CD14-positive monocyte (primary cell): ENCODE measurements around the gene PRDM11. TPM values are rescaled to one million over a fixed set of nuclear protein-coding genes. Genes with fewer than 3 reads are reported as not detected.

Source experiments
- DNase-seq, 3 donors: peaks; one replicate each; pipeline ENCODE4 v3.0.0-alpha.2; 2011 to 2022
- H2AFZ ChIP-seq: 2 replicates; pipeline ENCODE4 v1.6.0; 2012; ENCODE audit warnings: mild to moderate bottlenecking, low read depth, low read length, inconsistent platforms; ENCODE audit not compliant: insufficient read depth, poor library complexity, severe bottlenecking
- H3K27ac ChIP-seq, 2 donors: 1 replicate in 1 of 2; 2 replicates in 1 of 2; pipeline ENCODE4 v1.5.1; 2012 to 2013; ENCODE audit warnings: low read length in 2 of 2, control low read depth in 1 of 2, inconsistent platforms in 1 of 2, low read depth in 1 of 2, mild to moderate bottlenecking in 1 of 2
- H3K27me3 ChIP-seq, 2 donors: one replicate each; pipeline versions ENCODE4 v1.6.0 to v1.6.1; 2011 to 2013; ENCODE audit warnings: low read length in 2 of 2; ENCODE audit not compliant: control insufficient read depth in 2 of 2, insufficient read depth in 2 of 2
- H3K36me3 ChIP-seq, 2 donors: replicated peaks in 1 of 2; 1 replicate in 1 of 2; 2 replicates in 1 of 2; pipeline versions ENCODE4 v1.5.1 to v1.6.1; 2012 to 2013; ENCODE audit warnings: low read length in 2 of 2, control low read depth in 1 of 2, inconsistent platforms in 1 of 2, mild to moderate bottlenecking in 1 of 2; ENCODE audit not compliant: insufficient read depth in 2 of 2, control insufficient read depth in 1 of 2
- H3K4me1 ChIP-seq, 2 donors: 1 replicate in 1 of 2; 2 replicates in 1 of 2; pipeline versions ENCODE4 v1.5.1 to v1.6.1; 2012 to 2013; ENCODE audit warnings: low read length in 2 of 2, control low read depth in 1 of 2, inconsistent platforms in 1 of 2, mild to moderate bottlenecking in 1 of 2, moderate library complexity in 1 of 2; ENCODE audit not compliant: insufficient read depth in 2 of 2, control insufficient read depth in 1 of 2
- H3K4me2 ChIP-seq: replicated peaks from 2 replicates; pipeline ENCODE3; 2012; ENCODE audit warnings: low read length, moderate library complexity, mild to moderate bottlenecking; ENCODE audit not compliant: poor library complexity, severe bottlenecking; ENCODE audit errors: extremely low read depth
- H3K4me3 ChIP-seq, 3 experiments: fragments of 200-600 bp in 1 of 3; sonication (generic) in 1 of 3; replicated peaks in 1 of 3; 1 replicate in 2 of 3; 2 replicates in 1 of 3; pipeline ENCODE4 v1.5.1; 2011 to 2013; ENCODE audit warnings: low read length in 3 of 3, mild to moderate bottlenecking in 3 of 3, control low read depth in 2 of 3, low read depth in 2 of 3, inconsistent platforms in 1 of 3, moderate library complexity in 1 of 3
- H3K79me2 ChIP-seq: 2 replicates; pipeline ENCODE4 v1.6.0; 2012; ENCODE audit warnings: mild to moderate bottlenecking, control low read depth, inconsistent platforms, low read length, moderate library complexity; ENCODE audit not compliant: insufficient read depth
- H3K9ac ChIP-seq: 2 replicates; pipeline ENCODE4 v1.6.0; 2017; ENCODE audit warnings: low read length, mild to moderate bottlenecking; ENCODE audit not compliant: insufficient read depth, poor library complexity, severe bottlenecking
- H3K9me3 ChIP-seq, 2 donors: replicated peaks in 1 of 2; 1 replicate in 1 of 2; 2 replicates in 1 of 2; pipeline versions ENCODE4 v1.5.1 to v1.6.1; 2012 to 2013; ENCODE audit warnings: low read length in 2 of 2, control low read depth in 1 of 2; ENCODE audit not compliant: control insufficient read depth in 1 of 2, insufficient read depth in 1 of 2
- H4K20me1 ChIP-seq: 2 replicates; pipeline ENCODE4 v1.6.0; 2012; ENCODE audit warnings: mild to moderate bottlenecking, low read length, control low read depth, moderate library complexity; ENCODE audit not compliant: insufficient read depth
- H3K27ac Mint-ChIP-seq, 7 donors: one replicate each; pipeline ENCODE4 v1.8.0; 2020; ENCODE audit warnings: mild to moderate bottlenecking in 7 of 7, mixed read lengths in 7 of 7, moderate library complexity in 6 of 7, inconsistent platforms in 2 of 7
- H3K27me3 Mint-ChIP-seq, 3 donors: one replicate each; pipeline ENCODE4 v1.8.0; 2021 to 2022; ENCODE audit warnings: low read depth in 3 of 3, mild to moderate bottlenecking in 3 of 3, mixed read lengths in 3 of 3, moderate library complexity in 3 of 3, inconsistent platforms in 1 of 3
- H3K36me3 Mint-ChIP-seq, 2 donors: one replicate each; pipeline ENCODE4 v1.8.0; 2020; ENCODE audit warnings: mixed read lengths in 2 of 2, inconsistent platforms in 1 of 2, mild to moderate bottlenecking in 1 of 2
- H3K4me1 Mint-ChIP-seq: one replicate; pipeline ENCODE4 v1.8.0; 2020; ENCODE audit warnings: mild to moderate bottlenecking, mixed read lengths
- H3K4me3 Mint-ChIP-seq, 2 donors: one replicate each; pipeline ENCODE4 v1.8.0; 2020; ENCODE audit warnings: mild to moderate bottlenecking in 2 of 2, mixed read lengths in 2 of 2, moderate library complexity in 1 of 2
- H3K9me3 Mint-ChIP-seq, 7 donors: one replicate each; pipeline ENCODE4 v1.8.0; 2020 to 2022; ENCODE audit warnings: mixed read lengths in 7 of 7, mild to moderate bottlenecking in 6 of 7, moderate library complexity in 6 of 7, inconsistent platforms in 2 of 7
- CTCF ChIP-seq: fragments of 200-600 bp; IDR thresholded peaks from one replicate; pipeline ENCODE4 v1.8.0; 2022; ENCODE audit warnings: antibody characterized with exemption, mild to moderate bottlenecking
- WGBS: methylation state at CpG from one replicate; pipeline ENCODE4 v1.1.5; 2013; ENCODE audit warnings: missing lambda C conversion rate; ENCODE audit not compliant: insufficient coverage; 5-methylcytosine and 5-hydroxymethylcytosine counted together
- intact Hi-C, 2 donors: fragments of 100-400 bp; cut with micrococcal nuclease; formaldehyde crosslinking; loops; one replicate each; pipeline versions ENCODE4 v1.15.0 to v1.15.1; 2023
- polyA plus RNA-seq, 3 donors: library from polyadenylated mRNA; depleted of rRNA in 1 of 3; unstranded in 2 of 3; stranded (reverse) in 1 of 3; fragments of 300-500 nt in 2 of 3; fragments of >200 nt in 1 of 3; fragmentation: Illumina TruSeq in 2 of 3; gene quantifications; 1 replicate in 2 of 3; 2 replicates in 1 of 3; pipeline ENCODE4 v1.2.3, GENCODE V29; 2012 to 2021

The PRDM11 gene
- polyA plus RNA-seq, 3 donors, result 0.48 to 1.8 TPM; not detected in 1

GRCh38 chr11:45226901-45227300 is 80.5 kb downstream of the PRDM11 start:
- no peak overlapping the region for H3K4me3 Mint-ChIP-seq
- peaks cover 12 to 15% of the 10 kb centered on the region in 2 donors for H3K36me3 Mint-ChIP-seq
- WGBS, result 97% methylated on average over 21 of the region's 21 CpGs
- no peaks in the 10 kb centered on the region for H3K9me3 Mint-ChIP-seq
- TF ChIP-seq CTCF, result no peak
- intact Hi-C loops, result no loop called here
- no peak for DNase-seq
- Histone ChIP-seq H3K4me1 (no peaks in the 10 kb centered on the region), H3K27me3 (no peaks in the 10 kb centered on the region), H3K9me3 (no peaks in the 10 kb centered on the region), H3K36me3 (no peaks in the 10 kb centered on the region), H3K9ac (no peak overlapping the region), H3K27ac (no peak overlapping the region), H3K4me3 (no peak overlapping the region), H3K79me2 (no peaks in the 10 kb centered on the region), H2AFZ (no peak overlapping the region), H3K4me2 (no peak overlapping the region), H4K20me1 (no peaks in the 10 kb centered on the region)
- peaks cover 0 to 1% (median 0%) of the 10 kb centered on the region in 3 donors for H3K27me3 Mint-ChIP-seq
- H3K4me1 Mint-ChIP-seq, result no peaks in the 10 kb centered on the region
- peak overlapping the region in 1 of 7 donors; percentile 58 for H3K27ac Mint-ChIP-seq

- WGBS, result 99% methylated on average over 14 of the region's 19 CpGs
- no peak for DNase-seq
- Histone ChIP-seq H3K27ac (no peak overlapping the region), H3K9me3 (no peaks in the 10 kb centered on the region), H3K4me1 (no peaks in the 10 kb centered on the region), H3K27me3 (no peaks in the 10 kb centered on the region), H3K9ac (no peak overlapping the region), H3K4me2 (no peak overlapping the region), H2AFZ (no peak overlapping the region), H4K20me1 (no peaks in the 10 kb centered on the region), H3K4me3 (no peak overlapping the region), H3K36me3 (no peaks in the 10 kb centered on the region), H3K79me2 (no peaks in the 10 kb centered on the region)
- TF ChIP-seq CTCF, result no peak
- H3K4me1 Mint-ChIP-seq, result no peaks in the 10 kb centered on the region
- intact Hi-C loops, result no loop called here
- H3K27me3 Mint-ChIP-seq, result peaks cover 0 to 1% (median 0%) of the 10 kb centered on the region in 3 donors
- H3K9me3 Mint-ChIP-seq, result no peaks in the 10 kb centered on the region
- no peak overlapping the region for H3K27ac Mint-ChIP-seq
- no peak overlapping the region for H3K4me3 Mint-ChIP-seq
- H3K36me3 Mint-ChIP-seq, result peaks cover 12 to 15% of the 10 kb centered on the region in 2 donors
Measured at GRCh38 chr11:45227836-45228235, 81.4 kb downstream of the PRDM11 start.
